Endodermal cell (in vitro differentiated cells): ENCODE results near the gene NEURL4. TPM values are rescaled to one million over a fixed set of nuclear protein-coding genes. Genes with fewer than 3 reads are reported as not detected.

ENCODE experiments used
- DNase-seq: peaks from one replicate; pipeline ENCODE4 v3.0.0-alpha.2; 2017
- H3K27ac ChIP-seq: 2 replicates; pipeline ENCODE4 v1.5.1; 2013; ENCODE audit warnings: mild to moderate bottlenecking, low read depth, low read length, moderate library complexity
- H3K27me3 ChIP-seq: 2 replicates; pipeline ENCODE4 v1.6.1; 2013; ENCODE audit warnings: mild to moderate bottlenecking, low read length, moderate library complexity; ENCODE audit not compliant: insufficient read depth, control insufficient read depth, poor library complexity, severe bottlenecking
- H3K36me3 ChIP-seq: 2 replicates; pipeline ENCODE4 v1.7.0; 2013; ENCODE audit warnings: mild to moderate bottlenecking, low read length, moderate library complexity; ENCODE audit not compliant: control insufficient read depth, insufficient read depth
- H3K4me1 ChIP-seq: one replicate; pipeline ENCODE4 v1.7.0; 2013; ENCODE audit warnings: low read length; ENCODE audit not compliant: control insufficient read depth, insufficient read depth
- H3K4me3 ChIP-seq: 2 replicates; pipeline ENCODE4 v1.5.1; 2013; ENCODE audit warnings: mild to moderate bottlenecking, low read length, moderate library complexity
- H3K9ac ChIP-seq: 2 replicates; pipeline ENCODE4 v1.6.1; 2013; ENCODE audit warnings: mild to moderate bottlenecking, low read length, moderate library complexity; ENCODE audit not compliant: poor library complexity, severe bottlenecking; ENCODE audit errors: extremely low read depth
- H3K9me3 ChIP-seq: 2 replicates; pipeline ENCODE4 v1.6.1; 2013; ENCODE audit warnings: mild to moderate bottlenecking, low read length, moderate library complexity; ENCODE audit not compliant: control insufficient read depth
- H3K27ac Mint-ChIP-seq: 2 replicates; pipeline ENCODE4 v1.8.0; 2020; ENCODE audit warnings: mixed read lengths
- H3K27me3 Mint-ChIP-seq: 2 replicates; pipeline ENCODE4 v1.8.0; 2021; ENCODE audit warnings: mild to moderate bottlenecking, mixed read lengths; ENCODE audit not compliant: insufficient read depth
- H3K36me3 Mint-ChIP-seq: 2 replicates; pipeline ENCODE4 v1.8.0; 2020; ENCODE audit warnings: low read depth, mixed read lengths
- H3K4me1 Mint-ChIP-seq: 2 replicates; pipeline ENCODE4 v1.8.0; 2020; ENCODE audit warnings: mixed read lengths
- H3K4me3 Mint-ChIP-seq: 2 replicates; pipeline ENCODE4 v1.8.0; 2020; ENCODE audit warnings: mild to moderate bottlenecking, moderate library complexity, mixed read lengths
- H3K9me3 Mint-ChIP-seq: 2 replicates; pipeline ENCODE4 v1.8.0; 2020; ENCODE audit warnings: mild to moderate bottlenecking, mixed read lengths
- CTCF ChIP-seq: fragments of 200-600 bp; sonication (generic); conservative IDR thresholded peaks from 2 replicates; pipeline ENCODE4 v1.5.0; 2021; ENCODE audit warnings: antibody characterized with exemption, mild to moderate bottlenecking
- WGBS, 2 experiments: methylation state at CpG; one replicate each; pipeline versions ENCODE4 v1.1.5 to v1.1.7; 2013; ENCODE audit warnings: missing lambda C conversion rate in 2 of 2, mixed read lengths in 1 of 2; ENCODE audit not compliant: insufficient coverage in 1 of 2, insufficient read length in 1 of 2; 5-methylcytosine and 5-hydroxymethylcytosine counted together
- total RNA-seq, 2 donors: library from RNA; stranded (reverse); fragmentation: NEBNext Ultra II Directional in 1 of 2; extraction: Animal tissue kit (Norgen Biotek cat#: 25700) in 1 of 2; gene quantifications; 2 replicates in 1 of 2; 3 replicates in 1 of 2; pipeline ENCODE4 v1.2.1, GENCODE V29; 2021

NEURL4 gene
- total RNA-seq, 2 donors from 2014 or later, result 51.3 to 52.7 TPM

- H3K27ac Mint-ChIP-seq, result peak overlapping the region; percentile 96
- peak; percentile 100 for DNase-seq
- Histone ChIP-seq H3K9ac (peak overlapping the region; percentile 71), H3K27ac (peak overlapping the region; percentile 98), H3K36me3 (peaks cover 10% of the 10 kb centered on the region), H3K4me1 (no peaks in the 10 kb centered on the region), H3K9me3 (no peaks in the 10 kb centered on the region), H3K27me3 (no peaks in the 10 kb centered on the region), H3K4me3 (peak overlapping the region; percentile 82)
- no peaks in the 10 kb centered on the region for H3K9me3 Mint-ChIP-seq
- WGBS, 2 experiments, result 0% methylated on average over 33 to 43 of the region's 43 CpGs
- peaks cover 10% of the 10 kb centered on the region for H3K4me1 Mint-ChIP-seq
- TF ChIP-seq CTCF, result no peak
- peak overlapping the region; percentile 81 for H3K4me3 Mint-ChIP-seq
- H3K27me3 Mint-ChIP-seq, result no peaks in the 10 kb centered on the region
- H3K36me3 Mint-ChIP-seq, result peaks cover 7% of the 10 kb centered on the region
Observed at GRCh38 chr17:7329374-7329996, 350 bp upstream of the NEURL4 start.

GRCh38 chr17:7328009-7328408 is 1.1 kb downstream of the NEURL4 start:
- TF ChIP-seq CTCF, result no peak
- 92 to 100% methylated on average over 1 of the region's 1 CpG for WGBS, 2 experiments
- Mint-ChIP-seq H3K27ac (no peak overlapping the region), H3K9me3 (no peaks in the 10 kb centered on the region), H3K4me3 (peak overlapping the region; percentile 81), H3K27me3 (no peaks in the 10 kb centered on the region), H3K36me3 (peaks cover 16% of the 10 kb centered on the region), H3K4me1 (peaks cover 10% of the 10 kb centered on the region)
- Histone ChIP-seq H3K27ac (no peak overlapping the region), H3K4me3 (peak overlapping the region; percentile 82), H3K9me3 (no peaks in the 10 kb centered on the region), H3K36me3 (peaks cover 24% of the 10 kb centered on the region), H3K9ac (no peak overlapping the region), H3K27me3 (no peaks in the 10 kb centered on the region), H3K4me1 (no peaks in the 10 kb centered on the region)
- DNase-seq, result no peak

GRCh38 chr17:7327501-7327900 is 1.6 kb downstream of the NEURL4 start:
- Mint-ChIP-seq H3K27me3 (no peaks in the 10 kb centered on the region), H3K36me3 (peaks cover 21% of the 10 kb centered on the region), H3K4me3 (no peak overlapping the region), H3K9me3 (no peaks in the 10 kb centered on the region), H3K4me1 (peaks cover 10% of the 10 kb centered on the region), H3K27ac (no peak overlapping the region)
- Histone ChIP-seq H3K36me3 (peaks cover 29% of the 10 kb centered on the region), H3K27me3 (no peaks in the 10 kb centered on the region), H3K4me1 (no peaks in the 10 kb centered on the region), H3K4me3 (peak overlapping the region; percentile 82), H3K9me3 (no peaks in the 10 kb centered on the region), H3K9ac (no peak overlapping the region), H3K27ac (no peak overlapping the region)
- TF ChIP-seq CTCF, result no peak
- no peak for DNase-seq
- WGBS, 2 experiments, result 93 to 97% methylated on average over 10 to 17 of the region's 17 CpGs
